Lower leg skin (tissue), 3 donors: Measurements from ENCODE around the gene DHRSX.

Experiments
- POLR2A ChIP-seq, 2 donors: fragments of 450-650 bp; IDR thresholded peaks; one replicate each; pipeline ENCODE4 v1.6.1; 2016 to 2017; ENCODE audit warnings: antibody characterized with exemption in 2 of 2, mild to moderate bottlenecking in 1 of 2, moderate library complexity in 1 of 2
- TF ChIP-seq, protein P1 (sequence below), 3 donors: fragments of 450-650 bp; IDR thresholded peaks; one replicate each; pipeline ENCODE4 v1.5.1; 2016; ENCODE audit warnings: antibody characterized with exemption in 3 of 3, mild to moderate bottlenecking in 3 of 3, moderate library complexity in 2 of 3

DNA sequence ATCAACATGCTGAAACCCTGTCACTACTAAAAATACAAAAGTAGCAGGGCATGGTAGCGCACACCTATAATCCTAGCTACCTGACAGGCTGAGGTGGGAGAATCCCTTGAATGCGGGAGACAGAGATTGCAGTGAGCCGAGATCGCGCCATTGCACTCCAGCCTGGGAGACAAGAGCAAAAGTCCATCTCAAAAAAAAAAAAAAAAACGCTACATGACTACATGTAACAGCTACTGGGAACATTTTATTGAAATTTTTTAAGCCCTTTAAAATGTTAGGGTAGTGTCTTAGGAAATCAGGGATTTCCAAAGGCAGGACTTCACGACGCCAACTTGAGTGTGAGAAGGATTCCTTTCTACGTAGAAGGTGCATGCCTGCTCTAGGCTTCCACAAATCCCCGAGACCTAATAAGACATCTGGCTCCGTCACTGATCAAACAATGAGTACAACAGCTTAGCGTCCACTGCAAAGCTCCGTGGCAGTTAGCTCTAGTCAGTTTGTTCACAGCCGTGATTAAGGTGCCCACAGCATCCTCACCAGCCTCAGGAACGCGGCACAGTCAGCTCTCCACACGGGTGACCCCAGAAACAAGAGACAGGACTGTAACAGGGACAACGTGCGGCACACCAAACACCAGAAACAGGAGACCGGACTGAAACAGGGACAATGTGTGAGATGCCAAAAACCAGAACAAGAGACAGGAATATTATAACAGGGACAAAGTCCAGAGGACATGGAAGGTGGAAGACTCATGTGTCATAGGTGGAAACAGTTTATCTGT is 33.7 kb downstream of the DHRSX start:
- TF ChIP-seq, protein P1, sequence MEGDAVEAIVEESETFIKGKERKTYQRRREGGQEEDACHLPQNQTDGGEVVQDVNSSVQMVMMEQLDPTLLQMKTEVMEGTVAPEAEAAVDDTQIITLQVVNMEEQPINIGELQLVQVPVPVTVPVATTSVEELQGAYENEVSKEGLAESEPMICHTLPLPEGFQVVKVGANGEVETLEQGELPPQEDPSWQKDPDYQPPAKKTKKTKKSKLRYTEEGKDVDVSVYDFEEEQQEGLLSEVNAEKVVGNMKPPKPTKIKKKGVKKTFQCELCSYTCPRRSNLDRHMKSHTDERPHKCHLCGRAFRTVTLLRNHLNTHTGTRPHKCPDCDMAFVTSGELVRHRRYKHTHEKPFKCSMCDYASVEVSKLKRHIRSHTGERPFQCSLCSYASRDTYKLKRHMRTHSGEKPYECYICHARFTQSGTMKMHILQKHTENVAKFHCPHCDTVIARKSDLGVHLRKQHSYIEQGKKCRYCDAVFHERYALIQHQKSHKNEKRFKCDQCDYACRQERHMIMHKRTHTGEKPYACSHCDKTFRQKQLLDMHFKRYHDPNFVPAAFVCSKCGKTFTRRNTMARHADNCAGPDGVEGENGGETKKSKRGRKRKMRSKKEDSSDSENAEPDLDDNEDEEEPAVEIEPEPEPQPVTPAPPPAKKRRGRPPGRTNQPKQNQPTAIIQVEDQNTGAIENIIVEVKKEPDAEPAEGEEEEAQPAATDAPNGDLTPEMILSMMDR (IDR thresholded peaks at IDR 0.05): no peak
- no peak for TF ChIP-seq POLR2A (IDR thresholded peaks at IDR 0.05)
